T-helper 1 cell (primary cell): ENCODE data around the gene TMEM255B.

Experiments used
- DNase-seq, 5 donors: peaks; one replicate each; pipeline ENCODE4 v3.0.0-alpha.2; 2012 to 2020
- total RNA-seq, 4 donors: gene quantifications; one replicate each; lab custom pipeline; 2026; lab: John Stamatoyannopoulos, UW

The TMEM255B gene
- 0 to 1.0 (median 0.41) reads per million in 4 donors for total RNA-seq

- DNase-seq, result peak; percentile 38 to 70 (median 59)
These were observed at the start of gene TMEM255B for GRCh38 chr13:113758651-113759524. TMEM255B (plus strand) TSS chr13:113759226; CDS start chr13:113759270, 44 bp downstream.

- DNase-seq, result no peak
These were observed 36.1 kb upstream of the TMEM255B start for GRCh38 chr13:113722921-113723320.

- DNase-seq, result no peak
These were observed 35.5 kb upstream of the TMEM255B start for GRCh38 chr13:113723410-113724015.

GRCh38 chr13:113724016-113724758 lies 34.8 kb upstream of the TMEM255B start:
- DNase-seq, result no peak

- DNase-seq, result peak; percentile 74 to 85 (median 81)
These were observed 34.2 kb upstream of the TMEM255B start for GRCh38 chr13:113724780-113725315.

GRCh38 chr13:113725329-113726105 lies 33.5 kb upstream of the TMEM255B start:
- peak in 4 of 5 donors; percentile 34 to 65 (median 60) for DNase-seq

GRCh38 chr13:113726106-113726821 lies 32.8 kb upstream of the TMEM255B start:
- peak in 2 of 5 donors; percentile 31 to 46 for DNase-seq

GRCh38 chr13:113726961-113727411 lies 32.0 kb upstream of the TMEM255B start:
- DNase-seq, result no peak

GRCh38 chr13:113728571-113729054 lies 30.4 kb upstream of the TMEM255B start:
- DNase-seq, result no peak

- no peak for DNase-seq
These were observed 29.6 kb upstream of the TMEM255B start for GRCh38 chr13:113729187-113730019.

- no peak for DNase-seq
These were observed 28.8 kb upstream of the TMEM255B start for GRCh38 chr13:113730258-113730691.

GRCh38 chr13:113730831-113731191 lies 28.2 kb upstream of the TMEM255B start:
- DNase-seq, result no peak

- no peak for DNase-seq
These were observed 27.5 kb upstream of the TMEM255B start for GRCh38 chr13:113731192-113732175.

- no peak for DNase-seq
These were observed 26.7 kb upstream of the TMEM255B start for GRCh38 chr13:113732176-113732960.

GRCh38 chr13:113732961-113733950 lies 25.8 kb upstream of the TMEM255B start:
- no peak for DNase-seq

- DNase-seq, result no peak
These were observed 24.8 kb upstream of the TMEM255B start for GRCh38 chr13:113734099-113734825.
